ENCODE results near the gene ABHD17C.
"Not testable (repeated sequence)": the region's sequence is repeated elsewhere in the genome, so short reads cannot be mapped to it uniquely, and the experiment has no call there.

ABHD17C gene

DNA sequence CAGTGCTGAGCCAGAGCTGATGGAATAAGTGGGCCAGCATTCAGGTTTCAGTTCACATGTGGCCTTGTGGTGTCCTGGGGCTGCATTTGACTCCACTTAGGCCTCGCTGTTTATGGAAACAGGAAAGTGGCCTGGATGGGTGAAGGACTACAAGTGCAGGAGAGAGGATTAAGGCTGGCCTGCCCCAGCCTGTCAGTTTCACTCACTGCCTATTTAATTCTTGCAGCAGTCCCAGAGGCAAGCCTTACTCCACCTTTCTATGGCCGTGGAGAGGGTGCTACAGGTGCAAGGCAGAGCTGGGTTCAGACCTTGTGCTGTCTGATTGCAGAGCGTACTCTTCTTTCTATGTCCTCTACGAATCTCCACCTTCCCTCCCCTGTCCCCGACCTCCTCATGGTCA, 37.7 kb downstream of the ABHD17C start:
- DNase-seq: no peak

DNA sequence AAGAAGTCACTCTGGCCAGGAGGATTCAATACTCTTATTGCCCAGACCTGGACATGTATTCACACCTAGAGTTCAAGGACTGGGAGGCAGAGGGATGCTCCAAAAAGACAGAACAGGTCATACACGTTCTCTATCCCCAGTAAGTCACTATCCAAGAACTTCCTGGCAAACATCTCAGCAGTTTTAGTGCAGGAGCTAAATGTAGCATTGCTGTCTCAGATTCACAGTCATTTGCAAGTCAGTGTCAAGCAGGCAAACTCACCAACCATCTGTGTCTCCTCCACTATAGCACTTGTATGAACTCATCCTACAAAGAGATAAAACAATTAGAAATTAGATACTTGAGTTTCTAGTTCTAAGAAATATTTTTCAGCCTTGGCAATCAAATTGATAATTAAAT, 38.4 kb downstream of the ABHD17C start:
- DNase-seq: no peak

DNA sequence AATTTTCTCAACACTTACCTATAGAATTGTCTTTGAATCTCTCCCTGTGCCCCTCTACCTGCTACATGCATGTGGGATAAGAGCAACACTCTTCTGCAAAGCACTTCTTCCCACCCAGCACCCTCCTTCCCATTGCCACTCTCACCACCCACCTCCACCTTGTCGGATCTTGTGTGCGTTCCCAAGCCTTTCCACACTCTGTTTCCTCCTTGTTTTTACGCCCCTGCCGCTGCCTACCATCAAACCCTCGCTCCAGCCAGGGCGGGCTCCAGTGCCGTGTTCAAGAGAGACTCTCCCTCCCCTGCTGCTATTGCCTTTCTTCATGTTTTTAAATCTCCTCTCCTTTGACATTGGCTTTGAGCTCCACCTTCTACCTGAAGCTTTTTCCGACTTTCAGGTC, 40.2 kb downstream of the ABHD17C start:
- no peak for DNase-seq

DNA sequence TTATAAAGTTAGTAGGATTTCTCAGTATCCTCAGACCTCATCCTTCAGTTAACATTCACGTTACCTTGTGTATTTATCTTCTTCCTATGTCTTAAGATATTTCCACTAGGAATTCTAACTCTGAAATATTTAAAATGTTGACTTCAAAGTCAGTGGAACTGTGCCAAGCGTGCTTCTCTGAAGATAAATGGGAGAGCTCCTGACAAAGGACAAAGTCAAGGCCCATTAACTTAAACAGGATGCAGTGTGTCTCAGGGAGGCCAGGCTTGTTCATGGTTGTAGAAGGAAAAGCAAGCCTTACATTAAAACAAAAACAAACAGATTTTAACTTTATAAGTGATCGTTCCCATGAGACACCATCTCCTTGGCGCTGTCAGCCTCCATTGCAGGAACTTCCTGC, 41.5 kb downstream of the ABHD17C start:
- DNase-seq: no peak

DNA sequence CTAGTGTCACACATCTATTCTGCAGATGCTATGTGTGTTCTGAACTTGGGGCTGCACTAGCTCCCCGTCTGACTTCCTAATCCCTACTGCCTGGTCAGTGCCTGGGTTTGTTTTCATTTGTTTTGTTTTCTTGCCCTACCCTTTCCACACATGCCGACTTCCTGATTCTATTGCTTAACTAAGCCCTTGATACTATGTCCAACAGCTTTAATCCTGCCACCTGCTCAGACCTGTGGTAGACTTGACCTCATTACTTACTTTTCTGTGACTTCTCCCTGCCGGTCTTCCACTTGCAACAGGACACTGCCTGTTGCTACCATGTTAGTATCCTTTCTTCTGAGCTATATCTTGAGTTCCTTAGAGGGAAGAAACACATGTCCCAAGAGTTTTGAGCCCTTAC, 44.8 kb downstream of the ABHD17C start:
- DNase-seq: no peak

DNA sequence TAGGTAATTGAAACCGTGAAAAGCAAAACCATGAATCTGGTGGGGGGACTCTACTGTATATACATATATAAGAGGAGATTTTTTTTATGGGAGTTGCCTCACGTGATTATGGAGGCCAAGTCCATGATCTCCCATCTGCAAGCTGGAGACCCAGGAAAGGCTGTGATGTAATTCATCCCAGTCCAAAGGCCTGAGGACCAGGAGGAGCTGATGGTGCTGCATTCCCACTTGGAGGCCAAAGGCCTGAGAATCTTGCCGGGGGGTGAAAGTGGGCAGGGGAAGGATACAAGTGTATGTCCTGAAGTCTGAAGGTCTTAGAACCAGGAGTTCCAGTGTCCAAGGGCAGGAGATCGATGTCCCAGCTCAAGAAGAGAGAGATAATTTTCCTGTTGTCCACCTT, 47.0 kb downstream of the ABHD17C start:
- DNase-seq: no peak

DNA sequence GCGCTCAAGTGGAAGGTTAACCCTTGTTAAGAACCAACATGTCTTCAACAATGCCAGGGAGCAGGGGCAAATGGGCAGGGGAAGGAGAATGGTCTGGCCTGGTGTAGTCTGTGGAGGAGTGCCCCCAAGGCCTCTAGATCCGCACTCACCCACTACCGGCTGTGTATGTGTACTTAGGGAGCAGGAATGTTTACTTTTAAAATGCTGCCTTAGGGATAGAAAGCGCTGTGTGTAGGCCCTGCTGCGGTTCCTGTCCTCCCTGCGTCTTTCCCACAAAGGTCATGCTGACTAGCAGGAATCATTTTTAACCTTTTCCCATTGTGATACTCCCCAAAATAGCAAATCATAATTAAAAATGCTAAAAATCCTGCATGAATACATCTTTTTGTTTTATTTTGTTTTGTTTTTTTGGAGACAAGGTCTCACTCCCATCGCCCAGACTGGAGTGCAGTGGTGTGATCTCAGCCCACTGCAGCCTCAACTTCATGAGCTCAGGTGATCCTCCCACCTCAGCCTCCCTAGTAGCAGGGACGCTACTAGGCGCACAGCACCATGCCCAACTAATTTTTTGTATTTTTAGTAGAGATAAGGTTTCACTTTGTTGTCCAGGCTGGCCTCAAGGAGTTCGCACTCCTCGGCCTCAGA, 48.2 kb downstream of the ABHD17C start:
- DNase-seq: no peak

DNA sequence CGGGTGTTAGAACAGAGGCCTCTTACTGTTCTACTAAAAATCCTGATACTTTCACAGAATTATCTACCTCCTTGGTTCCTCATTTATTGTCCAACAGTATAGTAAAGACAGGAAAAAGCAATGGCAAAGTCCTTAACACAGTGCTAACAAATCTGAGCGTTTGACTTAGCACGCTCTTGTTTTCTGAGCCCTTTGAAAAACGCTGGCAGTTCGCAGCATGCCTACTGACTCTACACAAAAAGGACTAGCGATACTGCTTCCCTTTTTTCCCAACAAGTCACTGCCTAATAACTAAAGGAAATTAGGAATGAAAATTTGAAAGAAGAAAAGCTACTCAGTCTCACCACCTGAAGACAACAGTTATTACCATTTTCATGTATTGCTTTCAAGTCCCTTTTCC, 49.3 kb downstream of the ABHD17C start:
- DNase-seq: no peak

DNA sequence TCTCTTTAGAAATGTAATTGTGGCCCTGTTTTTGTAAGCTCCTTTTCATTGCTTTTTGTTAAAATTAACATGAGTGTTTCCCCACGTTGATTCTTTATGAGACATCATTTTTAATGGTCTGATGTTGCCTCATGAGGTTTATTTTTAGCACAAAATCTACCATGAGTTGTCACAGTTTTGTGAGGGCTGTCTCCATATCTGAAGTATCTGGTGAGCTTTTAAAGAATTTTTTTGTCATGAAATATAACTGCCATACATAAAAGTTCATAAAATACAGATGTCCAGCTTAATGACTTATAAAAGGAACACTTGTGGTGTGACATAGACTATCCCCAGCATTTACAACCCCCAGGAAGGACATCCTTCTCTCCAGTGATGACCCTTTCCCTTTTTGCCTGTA, 49.7 kb downstream of the ABHD17C start:
- no peak for DNase-seq

DNA sequence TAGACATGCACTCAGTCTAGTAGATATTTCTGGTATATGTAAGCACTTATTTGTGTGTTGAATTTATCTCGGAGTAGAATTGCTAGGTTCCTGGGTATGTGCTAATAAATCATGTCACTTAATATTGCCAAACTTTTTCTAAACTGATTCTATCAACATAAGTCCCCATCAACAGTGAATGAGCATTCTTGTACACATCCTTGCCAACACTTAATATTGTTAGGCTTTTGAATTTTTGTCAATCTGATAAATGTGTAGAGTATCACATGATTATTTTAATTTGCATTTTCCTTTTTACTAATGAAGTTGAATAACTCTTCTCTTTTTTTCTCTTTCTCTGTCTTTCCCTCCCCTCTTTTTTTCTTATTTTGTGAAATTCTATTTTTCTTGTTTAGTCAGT, 50.8 kb downstream of the ABHD17C start:
- DNase-seq: no peak

DNA sequence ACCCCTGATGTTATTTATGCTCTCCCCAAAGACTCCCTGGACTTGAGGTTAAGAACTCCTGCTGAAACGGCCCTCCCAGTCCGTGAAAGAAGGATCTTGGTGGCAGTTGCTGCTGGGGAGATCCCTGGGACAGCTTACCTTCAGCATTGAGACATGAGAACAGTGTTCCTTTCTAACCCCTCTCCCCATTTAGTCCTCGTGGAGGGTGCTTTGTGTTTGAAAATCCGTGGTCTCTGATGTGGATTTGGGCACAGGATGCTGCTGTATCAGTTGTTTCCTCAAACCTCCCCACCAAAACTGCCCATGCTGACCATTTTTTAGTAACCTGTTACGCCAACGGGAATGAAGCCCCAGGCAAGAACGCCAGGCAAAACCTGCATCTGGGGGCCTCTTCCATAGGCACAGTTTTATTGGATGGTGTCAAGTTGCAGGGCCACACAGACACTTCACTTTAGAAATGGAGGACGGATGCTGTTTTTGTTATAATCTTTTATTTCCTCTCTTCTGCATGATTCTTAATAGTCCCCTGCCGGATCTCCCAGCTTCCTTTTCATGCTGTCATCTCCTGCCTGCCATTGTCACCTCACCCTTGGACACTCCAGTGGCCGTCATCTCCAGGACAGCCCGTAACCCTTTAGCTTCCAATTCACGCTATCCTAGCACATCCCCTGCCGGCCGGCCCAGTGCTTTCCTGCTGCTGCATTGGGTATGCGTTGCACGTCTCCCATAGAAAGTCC, 52.4 kb downstream of the ABHD17C start:
- no peak for DNase-seq

DNA sequence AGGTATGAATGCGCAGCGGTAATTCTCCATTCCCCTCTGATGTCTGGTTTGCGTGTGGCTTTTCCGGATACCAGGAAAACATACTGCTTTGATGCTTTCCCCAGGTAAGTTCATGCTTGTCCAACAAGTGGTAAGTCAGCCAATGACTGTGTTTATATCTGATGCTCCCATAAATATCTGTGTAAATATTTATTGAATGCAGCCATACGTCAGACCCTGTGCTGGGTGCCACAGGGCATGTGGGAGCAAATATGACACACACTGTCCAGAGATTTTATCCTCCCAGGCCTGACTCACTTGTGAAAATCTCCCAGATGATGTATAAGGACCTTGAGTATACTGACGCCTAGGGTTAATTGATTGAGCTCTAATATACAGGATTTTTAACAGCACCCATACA, 54.5 kb downstream of the ABHD17C start:
- DNase-seq: no peak

DNA sequence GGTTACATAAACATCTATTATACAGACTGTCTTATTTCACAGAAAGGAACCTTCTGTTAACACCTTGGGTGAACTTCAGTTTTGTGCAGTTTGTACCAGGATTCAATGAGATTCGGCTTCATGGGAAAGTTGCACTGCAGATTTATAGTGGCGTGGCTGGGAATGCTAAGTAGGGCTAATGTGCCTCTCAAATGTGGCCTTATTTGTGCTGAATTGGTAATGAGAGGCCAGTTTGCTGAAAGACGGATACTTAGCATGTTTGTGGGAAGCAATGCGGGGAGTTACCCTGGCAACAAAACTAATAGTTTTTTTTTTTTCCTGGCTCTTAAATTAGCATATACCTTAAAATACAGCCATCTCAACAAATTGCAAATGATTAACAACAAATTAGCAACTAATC, 55.5 kb downstream of the ABHD17C start:
- DNase-seq: no peak

DNA sequence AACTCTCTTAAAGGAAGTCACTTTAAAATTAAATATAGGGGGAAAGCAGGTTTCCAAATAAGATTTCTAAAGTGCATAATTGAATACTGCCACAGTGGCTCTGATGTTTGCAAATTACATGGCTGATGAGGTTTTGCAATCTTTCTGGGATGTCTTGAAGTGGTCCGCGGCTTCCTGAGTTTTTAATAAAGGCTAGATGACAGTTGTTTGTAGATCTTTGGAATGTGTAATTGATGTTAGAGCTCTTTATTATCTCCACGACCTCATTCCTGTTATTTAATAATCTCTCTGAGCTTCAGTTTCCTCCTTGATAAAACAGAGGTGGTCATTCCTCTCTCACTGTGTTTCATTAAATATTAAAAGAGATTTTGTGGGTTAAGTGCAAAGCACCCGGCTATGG, 57.1 kb downstream of the ABHD17C start:
- no peak for DNase-seq

DNA sequence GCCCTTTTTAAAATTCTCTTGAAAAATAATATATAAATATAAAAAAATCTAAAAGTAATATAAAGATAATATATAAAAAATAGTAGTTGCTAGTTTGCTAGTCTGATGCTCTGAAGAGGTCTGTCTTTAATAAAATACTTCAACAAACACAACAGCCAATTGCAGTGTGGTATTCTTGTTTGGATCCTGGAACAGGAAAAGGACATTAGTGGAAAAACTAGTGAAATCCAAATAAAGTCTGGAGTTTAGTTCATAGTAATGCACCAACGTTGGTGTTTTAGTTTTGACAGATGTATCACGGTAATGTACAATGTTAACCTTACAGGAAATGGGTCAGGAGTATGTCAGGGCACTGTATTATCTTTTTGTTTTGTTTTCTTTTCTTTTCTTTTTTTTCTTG, 58.1 kb downstream of the ABHD17C start:
- DNase-seq: no peak

DNA sequence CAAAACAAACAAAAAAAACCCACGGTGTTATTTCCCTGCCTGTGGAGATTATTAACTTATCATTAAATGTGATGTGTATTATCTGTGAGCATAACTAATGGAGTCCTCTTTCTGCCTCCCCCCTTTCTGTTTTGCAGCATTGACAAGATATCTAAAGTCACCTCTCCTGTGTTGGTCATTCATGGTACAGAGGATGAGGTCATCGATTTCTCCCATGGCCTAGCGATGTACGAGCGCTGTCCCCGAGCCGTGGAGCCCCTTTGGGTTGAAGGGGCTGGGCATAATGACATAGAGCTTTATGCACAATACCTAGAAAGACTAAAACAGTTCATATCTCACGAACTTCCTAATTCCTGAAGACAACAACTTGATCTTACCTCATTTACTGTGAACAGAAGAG, 58.9 kb downstream of the ABHD17C start:
- DNase-seq: no peak

DNA sequence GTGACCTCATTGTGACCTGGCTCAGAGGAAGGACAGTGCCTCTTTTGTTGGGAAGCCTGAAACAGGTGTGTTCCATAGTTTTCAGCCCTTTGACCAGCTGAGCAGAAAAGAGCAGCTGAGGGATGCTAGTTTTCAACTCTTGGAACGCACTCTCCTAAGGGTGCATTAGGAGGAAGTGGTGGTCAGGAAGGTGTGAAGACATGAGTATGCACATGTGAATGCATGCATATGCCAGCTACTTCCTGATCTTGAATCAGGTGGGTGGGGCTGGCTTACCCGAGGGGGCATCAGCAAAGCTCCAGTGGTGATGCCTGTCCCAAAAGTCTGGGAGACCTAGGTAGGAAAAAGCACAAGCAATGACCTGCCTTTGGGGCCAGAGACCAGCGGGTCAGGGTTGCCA, 60.8 kb downstream of the ABHD17C start:
- DNase-seq: no peak

DNA sequence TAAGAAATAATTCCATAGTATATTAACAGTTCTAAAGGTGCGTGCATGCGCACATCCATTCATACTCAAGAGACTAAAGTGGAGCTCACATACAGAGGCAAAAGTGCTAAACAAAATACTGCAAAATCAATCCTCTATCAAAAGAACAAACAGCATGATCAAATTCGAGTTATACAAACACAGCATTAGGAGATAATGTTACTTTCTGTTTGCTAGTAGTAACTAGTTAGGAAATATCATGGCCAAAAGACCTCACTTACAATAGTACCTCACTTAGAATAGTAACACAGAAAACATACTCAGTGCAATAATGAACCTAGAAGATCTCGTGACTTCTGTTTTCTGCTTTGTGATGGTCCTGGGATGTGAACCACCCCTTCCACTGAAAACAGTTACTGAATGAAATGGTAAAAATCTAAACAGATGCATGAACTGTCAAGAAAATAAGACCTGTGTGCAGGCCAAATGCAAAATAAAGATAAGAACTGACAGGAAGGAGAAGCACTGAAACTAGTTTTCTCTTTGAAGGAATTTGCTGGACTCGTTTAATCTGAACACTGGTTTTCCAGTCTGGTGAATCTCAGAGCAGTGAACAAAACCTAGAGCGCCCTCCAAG, 63.1 kb downstream of the ABHD17C start:
- peak; percentile 30 for DNase-seq

DNA sequence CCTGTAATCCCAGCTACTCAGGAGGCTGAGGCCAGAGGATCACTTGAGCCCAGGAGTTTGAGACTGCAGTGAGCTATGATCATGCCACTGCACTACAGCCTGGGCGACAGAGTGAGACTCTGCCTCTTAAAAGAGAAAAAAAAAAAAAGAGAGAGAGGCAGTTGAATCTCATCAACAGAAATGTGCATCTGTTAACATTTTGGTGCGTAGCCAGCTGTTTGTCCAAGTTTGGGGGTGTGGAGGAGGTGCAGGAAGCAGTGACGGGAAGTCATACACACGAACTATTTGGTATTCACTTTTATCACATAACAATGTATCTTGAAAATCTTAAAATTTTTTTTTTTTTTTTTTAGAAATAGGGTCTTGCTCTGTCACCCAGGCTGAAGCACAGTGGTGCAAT, 65.8 kb downstream of the ABHD17C start:
- DNase-seq: no peak

DNA sequence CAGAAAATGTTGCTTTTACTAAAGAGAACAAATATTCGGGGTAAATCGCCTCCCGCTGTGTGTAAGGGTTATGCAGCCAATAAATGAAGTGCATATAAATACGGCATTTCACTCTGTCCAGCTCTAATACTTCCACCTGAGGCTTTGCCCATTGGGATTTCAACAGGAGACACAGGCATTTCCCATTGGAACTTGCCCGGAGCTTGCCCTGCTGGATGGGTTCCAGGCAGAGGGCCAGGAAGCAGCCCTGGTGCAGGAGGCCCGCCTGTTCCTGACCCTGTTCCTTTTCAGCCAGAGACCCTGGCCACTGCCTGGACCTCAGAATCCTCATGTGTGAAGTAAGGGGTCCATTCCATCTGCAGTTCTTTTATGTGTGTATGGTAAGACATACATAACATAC, 66.6 kb downstream of the ABHD17C start:
- no peak for DNase-seq

DNA sequence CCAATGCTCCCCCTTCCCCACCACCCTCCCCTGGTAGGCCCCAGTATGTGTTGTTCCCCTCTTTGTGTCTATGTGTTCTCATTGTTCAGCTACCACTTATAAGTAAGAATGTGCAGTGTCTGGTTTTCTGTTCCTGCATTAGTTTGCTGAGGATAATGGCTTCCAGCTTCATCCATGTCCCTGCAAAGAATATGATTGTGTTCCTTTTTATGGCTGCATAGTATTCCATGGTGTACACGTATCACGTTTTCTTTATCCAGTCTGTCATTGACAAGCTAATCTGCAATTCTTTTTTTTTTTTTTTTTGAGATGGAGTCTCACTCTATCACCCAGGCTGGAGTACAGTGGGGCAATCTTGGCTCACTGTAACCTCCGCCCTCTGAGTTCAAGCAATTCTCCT, 68.1 kb downstream of the ABHD17C start:
- not testable (repeated sequence) for DNase-seq

DNA sequence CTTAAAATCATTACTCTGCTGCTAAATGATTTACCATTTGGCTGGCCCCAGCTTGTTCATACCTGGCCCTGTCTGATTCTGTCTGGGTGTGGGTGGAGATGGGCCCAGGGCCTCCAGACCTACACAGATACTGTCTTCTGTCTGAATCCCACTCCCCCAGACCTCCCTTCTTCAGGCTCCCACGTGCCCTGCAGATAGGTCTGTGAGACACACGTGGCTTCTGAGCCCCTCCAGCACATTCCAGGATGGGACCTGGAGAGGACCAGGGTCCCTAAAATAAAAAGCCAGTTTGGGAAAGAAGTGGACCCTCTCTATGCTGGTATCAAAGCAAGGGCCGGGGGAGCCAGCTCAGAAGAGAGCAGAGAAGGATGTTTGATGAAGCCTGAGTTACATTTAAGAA, 69.4 kb downstream of the ABHD17C start:
- DNase-seq: no peak

DNA sequence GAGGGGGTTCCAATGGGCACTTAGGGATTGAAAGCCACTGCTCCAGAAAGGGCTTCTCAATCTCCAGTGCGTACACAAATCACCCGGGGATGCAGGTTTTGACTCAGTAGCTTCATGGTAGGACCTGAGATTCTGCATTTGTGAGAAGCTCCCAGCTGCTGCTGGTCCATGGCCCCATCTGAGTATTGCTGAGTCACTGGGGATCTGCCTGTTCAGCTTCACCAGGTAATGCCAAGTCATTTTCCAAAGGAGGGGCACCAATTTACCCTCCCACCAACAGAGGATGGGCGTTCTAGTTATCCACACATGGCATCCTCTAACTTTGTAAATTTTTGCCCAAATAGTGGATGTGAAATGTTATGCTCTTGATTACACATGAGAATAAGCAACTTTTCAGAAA, 71.2 kb downstream of the ABHD17C start:
- DNase-seq: no peak

DNA sequence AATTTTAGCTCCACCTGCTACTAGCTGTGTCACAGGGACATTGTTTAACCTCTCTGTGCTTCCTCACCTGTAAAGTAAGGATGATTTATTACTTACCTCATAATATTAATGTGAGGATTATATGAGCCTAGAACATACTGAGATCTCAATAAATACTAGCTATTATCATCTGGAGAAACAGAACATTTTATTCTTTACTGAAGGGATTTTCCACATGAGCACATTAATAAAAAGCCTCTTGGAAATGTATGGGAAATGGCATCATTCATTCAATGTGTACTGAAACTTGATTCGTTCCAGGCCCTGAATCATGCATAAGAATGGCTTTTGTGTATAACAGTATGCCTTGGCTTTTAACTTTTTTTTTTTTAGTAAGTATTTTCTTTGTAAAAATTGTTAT, 73.0 kb downstream of the ABHD17C start:
- DNase-seq: no peak
